NCI-H1105 treated with DMSO at 0.1 percent for 48 hours (cell line): ENCODE measurements around the gene TAS2R31.
"Not testable (repeated sequence)": the region's sequence is repeated elsewhere in the genome, so short reads cannot be mapped to it uniquely, and the experiment has no call there.

Experiments used
- DNase-seq: peaks from one replicate; lab custom pipeline; 2025; lab: John Stamatoyannopoulos, UW

The TAS2R31 gene

DNA sequence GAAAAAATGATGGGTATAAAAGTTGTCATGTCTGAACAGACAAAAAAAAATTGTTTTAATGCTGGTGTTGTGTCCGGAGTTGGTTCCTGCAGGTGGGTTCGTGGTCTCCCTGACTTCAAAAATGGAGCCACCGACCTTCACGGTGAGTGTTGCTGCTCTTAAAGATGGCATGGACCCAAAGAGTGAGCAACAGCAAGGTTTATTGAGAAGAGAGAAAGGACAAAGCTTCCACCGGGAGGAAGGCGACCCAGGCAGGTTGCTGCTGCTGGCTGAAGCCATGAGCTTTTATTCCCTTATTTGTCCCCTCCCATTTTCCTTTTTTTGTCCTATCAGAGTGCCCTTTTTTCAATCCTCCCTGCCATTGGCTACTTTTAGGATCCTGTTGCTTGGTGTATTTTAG is at the start of gene TAS2R31:
TSS of gene TAS2R31 (minus strand) at position 101 of the 400 bp plus-strand sequence. CDS start at position 29, 72 bp downstream.
- DNase-seq: no peak

DNA sequence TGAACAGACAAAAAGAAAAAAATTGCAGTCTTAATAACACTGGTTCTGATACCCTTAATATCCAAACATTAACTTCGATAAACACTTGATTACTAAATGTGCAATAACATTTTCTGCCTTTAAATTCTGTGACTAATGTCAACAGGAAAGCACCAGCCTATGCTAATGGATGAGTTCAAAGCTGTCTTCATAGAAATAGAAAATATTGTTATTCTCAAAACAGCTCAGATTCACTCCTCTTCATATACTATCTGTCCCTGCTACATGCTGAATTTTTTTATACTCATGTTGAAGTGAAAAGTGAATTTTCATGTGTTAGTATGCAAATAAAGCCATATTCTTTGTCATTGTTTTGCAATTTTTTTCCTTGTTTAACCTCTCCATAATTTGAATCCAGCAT is 47.0 kb upstream of the TAS2R31 start:
- DNase-seq: no peak

DNA sequence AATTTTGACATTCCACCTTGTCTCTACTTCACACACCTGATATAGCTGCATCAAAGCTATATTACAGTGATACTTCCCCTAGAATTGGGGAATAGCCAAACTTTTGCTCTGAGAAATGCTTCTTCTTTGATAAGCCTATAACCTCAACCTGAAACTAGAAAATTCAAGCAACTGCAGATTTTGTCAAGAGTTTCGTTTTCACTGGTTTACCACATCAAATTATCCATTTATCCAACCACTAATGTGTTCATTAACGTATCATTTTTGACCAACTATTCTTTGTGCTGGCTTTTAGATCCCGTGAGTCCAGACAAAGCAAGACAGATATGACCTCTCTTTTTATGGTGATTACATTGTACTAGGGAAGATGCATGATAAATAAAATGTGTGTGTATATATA is 44.4 kb upstream of the TAS2R31 start:
- DNase-seq: no peak

DNA sequence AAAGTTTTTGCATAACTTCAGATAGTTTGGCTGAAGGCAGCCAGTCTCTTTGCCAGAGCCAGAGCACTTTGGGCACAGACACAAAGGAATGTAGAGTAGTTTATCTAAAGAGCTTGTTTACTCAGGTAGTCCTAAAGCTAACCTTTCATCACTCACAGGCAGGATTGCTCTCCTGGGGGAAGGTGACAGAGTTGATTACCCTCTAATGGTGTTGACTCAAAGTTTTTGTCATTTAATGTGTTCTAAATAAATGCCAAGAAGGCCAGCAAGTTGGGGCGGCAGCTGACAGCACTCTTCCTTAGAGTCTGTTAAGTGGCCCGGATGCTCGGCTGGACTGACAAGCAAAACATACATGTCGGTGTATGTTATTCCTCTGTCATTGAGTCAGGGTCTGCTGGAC is 40.2 kb upstream of the TAS2R31 start:
- DNase-seq: peak; percentile 21

- DNase-seq: no peak
Measured at GRCh38 chr12:11070999-11071398, 39.8 kb upstream of the TAS2R31 start.

DNA sequence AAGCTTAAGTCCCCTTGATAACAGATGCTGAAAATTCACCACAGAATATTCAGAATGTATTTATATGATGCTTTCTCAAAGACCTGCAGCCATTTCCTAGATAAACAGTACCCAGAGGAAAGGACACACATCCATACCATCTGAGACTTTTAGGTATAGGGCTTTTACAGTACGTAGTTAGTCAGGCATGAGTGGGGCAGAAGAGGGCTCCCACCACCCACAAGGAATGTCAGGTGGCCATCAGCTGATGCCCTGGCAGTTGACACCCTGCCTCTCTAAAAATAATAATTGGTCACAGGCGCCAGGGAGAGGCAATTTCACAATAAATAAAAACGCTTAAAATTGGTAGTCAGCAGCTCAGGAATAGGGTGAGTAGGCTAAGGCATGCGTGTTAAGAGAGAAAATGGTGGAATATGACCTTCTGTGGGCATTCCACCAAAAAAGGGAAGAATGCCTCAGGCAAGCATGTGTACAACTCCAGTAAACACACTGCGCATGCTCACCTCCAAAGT is 38.7 kb upstream of the TAS2R31 start:
- no peak for DNase-seq

GRCh38 chr12:11067514-11067913 is 36.3 kb upstream of the TAS2R31 start:
- no peak for DNase-seq

- DNase-seq: not testable (repeated sequence)
Measured at GRCh38 chr12:11062194-11062593, 31.0 kb upstream of the TAS2R31 start, which contains the start of gene TAS2R46. TSS of gene TAS2R46 (minus strand) at chr12:11062294. CDS start at chr12:11062294, 0 bp downstream.

GRCh38 chr12:11059784-11060183 is 28.6 kb upstream of the TAS2R31 start:
- DNase-seq: no peak

DNA sequence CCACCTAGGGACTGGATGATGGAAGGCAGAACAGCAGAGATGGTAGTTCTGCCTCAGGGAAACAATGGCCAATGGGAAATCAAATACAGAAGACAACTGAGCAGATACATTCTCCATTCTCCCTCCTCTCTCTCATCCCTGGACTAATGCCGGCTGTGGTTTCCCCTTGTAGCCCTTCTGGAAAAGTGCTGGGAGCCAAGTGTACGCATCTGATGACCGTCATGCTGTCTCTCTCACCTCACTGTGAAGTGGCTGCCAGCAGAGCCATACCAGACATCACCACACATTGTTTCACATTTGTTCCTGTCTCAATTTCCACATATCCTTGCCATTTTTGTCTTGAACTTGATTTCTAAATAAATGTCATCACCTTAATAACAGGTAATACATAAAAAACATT is 27.8 kb upstream of the TAS2R31 start:
- DNase-seq: no peak

DNA sequence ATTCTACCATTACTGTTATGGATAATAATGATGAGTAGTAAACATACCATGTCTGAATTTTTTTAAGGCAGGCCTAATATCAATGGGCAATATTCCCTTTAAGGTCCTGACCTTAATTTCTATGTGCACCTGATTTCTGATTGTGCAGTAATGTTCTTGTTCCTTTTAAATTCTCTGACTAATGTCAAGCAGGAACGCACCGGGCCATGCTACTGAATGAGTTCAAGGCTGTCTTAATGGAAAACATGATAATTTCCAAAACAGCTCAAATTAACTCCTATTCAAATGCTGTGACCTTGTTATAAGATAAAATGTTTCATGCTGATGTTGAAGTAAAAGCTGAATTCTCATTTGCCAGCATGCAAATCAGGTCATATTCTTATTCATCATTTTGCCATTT is 24.1 kb upstream of the TAS2R31 start:
- no peak for DNase-seq

DNA sequence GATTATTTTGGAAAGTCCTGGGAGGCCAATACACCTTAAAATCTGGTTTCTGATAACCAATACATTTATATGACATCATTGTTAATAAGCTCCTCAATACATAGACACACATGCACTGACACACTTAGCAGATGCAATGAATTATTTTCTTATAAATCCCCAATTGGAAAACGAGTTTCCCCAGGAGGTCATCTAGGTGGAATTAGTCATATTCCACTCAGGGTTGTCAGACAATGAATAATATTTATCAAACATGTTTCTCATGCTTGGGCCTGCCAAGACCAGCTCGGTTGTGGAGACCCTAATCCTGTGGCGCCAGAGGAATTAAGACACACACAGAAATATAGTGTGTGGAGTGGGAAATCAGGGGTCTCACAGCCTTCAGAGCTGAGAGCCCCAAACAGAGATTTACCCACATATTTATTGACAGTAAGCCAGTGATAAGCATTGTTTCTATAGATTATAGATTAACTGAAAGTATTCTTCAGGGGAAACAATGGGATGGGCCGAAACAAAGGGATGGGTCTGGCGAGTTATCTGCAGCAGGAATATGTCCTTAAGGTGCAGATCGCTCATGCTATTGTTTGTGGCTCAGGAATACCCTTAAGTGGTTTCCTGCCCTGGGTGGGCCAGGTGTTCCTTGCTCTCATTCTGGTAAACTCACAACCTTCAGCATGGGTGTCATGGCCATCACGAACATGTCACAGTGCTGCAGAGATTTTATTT is 18.8 kb upstream of the TAS2R31 start:
- DNase-seq: not testable (repeated sequence)

GRCh38 chr12:11041366-11041765 is 10.2 kb upstream of the TAS2R31 start:
- not testable (repeated sequence) for DNase-seq

DNA sequence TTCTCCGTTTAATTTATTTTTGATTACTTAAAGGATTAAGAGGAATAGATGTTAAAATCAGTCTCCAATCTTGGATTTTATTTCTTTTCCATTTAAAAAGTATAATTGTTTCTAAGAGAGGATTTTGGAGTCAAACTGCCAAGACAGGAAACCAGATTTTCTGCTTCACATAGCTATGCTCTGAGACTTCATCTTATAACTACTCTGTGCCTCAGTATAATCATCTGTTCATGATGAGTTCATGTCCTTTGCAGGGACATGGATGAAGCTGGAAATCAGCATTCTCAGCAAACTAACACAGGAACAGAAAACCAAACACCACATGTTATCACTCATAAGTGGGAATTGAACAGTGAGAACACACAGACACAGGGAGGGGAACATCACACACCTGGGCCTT is 9.0 kb upstream of the TAS2R31 start:
- DNase-seq: no peak

DNA sequence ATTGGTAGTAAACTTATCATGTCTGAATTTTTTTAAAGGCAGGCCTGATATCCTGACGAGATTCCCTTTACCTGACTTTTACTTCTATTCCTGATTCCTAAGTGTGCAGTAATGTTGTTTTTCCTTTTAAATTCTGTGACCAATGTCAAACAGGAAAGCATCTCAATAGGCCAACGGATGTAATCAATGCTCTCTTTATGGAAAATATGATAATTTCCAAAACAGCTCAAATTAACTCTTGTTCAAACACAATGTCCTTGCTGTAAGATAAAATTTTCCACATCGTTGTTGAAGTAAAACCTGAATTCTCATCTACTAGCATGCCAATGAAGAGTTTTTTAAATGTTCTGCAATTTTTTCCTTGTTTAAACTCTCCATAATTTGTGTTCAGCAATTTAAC is 8.0 kb upstream of the TAS2R31 start:
- DNase-seq: no peak

DNA sequence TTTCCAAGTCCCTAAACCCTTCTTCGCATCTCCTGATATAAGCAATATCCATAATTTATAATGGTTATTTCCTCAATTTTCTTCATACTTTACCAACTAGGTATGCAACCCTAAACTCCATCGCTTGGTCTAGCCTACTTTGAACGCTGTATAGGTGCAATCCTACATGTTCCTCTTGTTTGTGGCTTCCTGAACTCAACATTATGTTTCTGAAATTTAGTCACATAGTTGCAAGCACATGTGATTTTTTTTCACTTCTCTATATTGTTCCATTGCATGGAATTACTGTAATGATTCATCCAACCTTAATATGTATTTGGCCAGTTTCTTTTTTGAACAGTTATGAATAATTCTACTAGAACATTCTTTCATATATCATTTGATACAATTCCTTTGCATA is 2.8 kb upstream of the TAS2R31 start:
- DNase-seq: not testable (repeated sequence)

DNA sequence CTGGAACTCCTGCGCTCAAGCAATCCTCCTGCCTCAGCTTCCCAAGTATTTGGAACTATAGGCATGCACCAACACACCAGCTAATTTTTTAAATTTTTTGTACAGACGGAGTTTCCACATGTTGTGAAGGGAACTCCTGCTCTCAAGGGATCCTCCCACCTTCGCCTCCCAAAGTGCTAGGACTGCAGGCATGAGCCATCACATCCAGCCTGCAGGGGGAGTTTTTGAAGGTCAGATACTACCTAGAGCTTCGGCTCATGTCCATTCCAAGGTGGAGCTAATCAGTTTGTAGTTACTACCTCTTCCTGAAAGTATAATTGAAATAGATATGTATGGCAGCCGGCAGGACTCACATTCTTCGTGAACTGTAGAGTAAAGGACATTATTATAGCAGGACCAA is 5.1 kb downstream of the TAS2R31 start:
- DNase-seq: no peak

- no peak for DNase-seq
Measured at GRCh38 chr12:11023387-11023786, 7.8 kb downstream of the TAS2R31 start.

- DNase-seq: no peak
Measured at GRCh38 chr12:11022520-11022919, 8.7 kb downstream of the TAS2R31 start, which contains the start of gene TAS2R19. TSS of gene TAS2R19 (minus strand) at chr12:11022620. CDS start at chr12:11022571, 49 bp downstream.

DNA sequence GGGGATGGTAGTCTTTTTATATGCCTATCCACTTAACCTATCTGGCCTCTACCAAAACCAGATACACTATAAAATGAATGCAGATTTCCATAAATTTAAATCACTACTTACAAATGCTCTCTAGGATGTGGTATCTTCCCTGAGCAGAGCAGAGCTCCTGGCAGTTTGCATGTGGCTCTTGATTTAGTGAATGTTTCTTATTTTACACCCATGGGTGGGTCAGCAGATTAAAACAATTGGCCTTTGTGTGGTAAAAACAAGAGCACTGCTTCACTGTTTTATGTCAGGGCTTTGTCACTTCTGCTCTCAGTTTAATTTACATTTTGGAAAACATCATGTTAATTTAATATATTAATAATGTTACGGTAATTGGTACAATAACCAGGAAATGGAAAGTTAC is 14.3 kb downstream of the TAS2R31 start:
- no peak for DNase-seq

DNA sequence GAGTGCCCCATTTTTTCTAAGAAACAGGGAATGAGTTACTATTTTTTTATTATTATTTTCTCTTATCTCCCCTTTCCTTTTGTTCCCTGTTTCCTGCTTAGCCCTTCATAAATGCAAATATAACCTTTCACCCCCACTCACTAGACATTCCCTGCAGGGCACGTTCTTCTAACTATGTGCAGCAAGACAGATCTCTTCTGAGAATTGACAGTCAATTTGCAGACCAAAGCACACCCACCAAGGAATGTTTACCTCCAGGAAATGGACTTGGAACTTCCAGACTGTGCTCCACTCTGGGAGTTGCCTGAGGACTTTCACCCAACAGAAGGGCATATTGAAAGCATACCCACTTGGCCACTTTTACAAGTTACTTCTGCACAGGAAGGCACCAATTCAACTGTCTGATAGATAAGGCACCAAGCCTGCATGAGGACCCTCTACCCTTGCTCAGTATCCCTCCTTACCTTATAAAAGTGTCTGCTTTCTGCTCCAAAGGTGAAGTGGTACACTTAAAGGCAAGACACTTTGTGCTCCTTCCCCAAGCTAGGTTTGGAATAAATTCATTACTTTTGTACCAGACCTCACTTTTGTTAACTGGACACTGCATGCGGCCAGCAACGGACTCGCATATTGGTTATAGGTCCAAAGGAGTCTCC is 15.3 kb downstream of the TAS2R31 start:
- no peak for DNase-seq

GRCh38 chr12:11014234-11014633 is 17.0 kb downstream of the TAS2R31 start:
- no peak for DNase-seq

- DNase-seq: no peak
Measured at GRCh38 chr12:11007608-11008007, 23.6 kb downstream of the TAS2R31 start.
